ENCODE results near the gene GREB1L. TPM values are rescaled to one million over a fixed set of nuclear protein-coding genes. Genes with fewer than 3 reads are reported as not detected.

The GREB1L gene
- total and polyA plus RNA-seq, 2 of the 13 experiments (the other 11 are each of a cell fraction or from before 2014, with no cell fraction given) = 0.17 to 0.66 TPM

GRCh38 chr18:21468514-21469164 is 226.6 kb downstream of the GREB1L start:
- H3K4me2 ChIP-seq (ENCODE audit: low read depth, low read length) = no peak overlapping the region
- POLR2A ChIA-PET = no interaction called here
- FAIRE-seq = no peak
- no peaks in the 10 kb centered on the region for H3K27me3 ChIP-seq (ENCODE audit: control insufficient read depth in 1 of 2, insufficient read depth in 2 of 2, low read length in 2 of 2)
- H3K9me3 ChIP-seq (ENCODE audit: low read length) = no peaks in the 10 kb centered on the region
- intact Hi-C loops (cut with micrococcal nuclease; ENCODE audit: unreplicated experiment) (no loop called here), in situ Hi-C loops (cut with HindIII; ENCODE audit: extremely low pct_ligation_motif_present, low pct_unique_long_range_greater_than_20kb) (no loop called here)
- CTCF ChIA-PET (ENCODE audit: low intra/inter-chr PET ratio, low total read pairs) = no interaction called here
- ATAC-seq = no peak
- no peak overlapping the region for H2AFZ ChIP-seq (ENCODE audit: low read length)
- DNase-seq (ENCODE audit: low spot score) = no peak
- TF ChIP-seq SYNCRIP (IDR thresholded peaks at IDR 0.05; ENCODE audit: insufficient read depth, low read depth, low read length) = no peak
- TF ChIP-seq WIZ (CRISPR knock-in tag; IDR thresholded peaks at IDR 0.05) = no peak
- TF ChIP-seq NFRKB (IDR thresholded peaks at IDR 0.05) = no peak
- no peak for TF ChIP-seq NCOA1 (CRISPR knock-in tag; IDR thresholded peaks at IDR 0.05)
- no peak for TF ChIP-seq ZNF3 (CRISPR knock-in tag; IDR thresholded peaks at IDR 0.05)
- TF ChIP-seq RNF2 (conservative IDR thresholded peaks at IDR 0.05; ENCODE audit: low read depth) = no peak
- TF ChIP-seq JUND (CRISPR knock-in tag; IDR thresholded peaks at IDR 0.05) = no peak
- TF ChIP-seq ZNF570 (CRISPR knock-in tag; IDR thresholded peaks at IDR 0.05; ENCODE audit: borderline replicate concordance) = no peak
- TF ChIP-seq CENPT (CRISPR knock-in tag; IDR thresholded peaks at IDR 0.05; ENCODE audit: low read depth) = no peak
- H3K9ac ChIP-seq (ENCODE audit: insufficient read depth, low read depth, low read length) = no peak overlapping the region
- WGBS (ENCODE audit: low lambda C conversion rate) = 49% methylated on average over 4 of the region's 4 CpGs
- no peaks in the 10 kb centered on the region for H3K36me3 ChIP-seq (replicated peaks in 1 of 2; ENCODE audit: control insufficient read depth in 1 of 2, insufficient read depth in 2 of 2, low read length in 2 of 2)
- peaks cover 10% of the 10 kb centered on the region for H3K4me1 ChIP-seq (ENCODE audit: insufficient read depth, low read length)
- no peak overlapping the region for H3K4me3 ChIP-seq (replicated peaks in 1 of 3; ENCODE audit: insufficient read depth in 1 of 3, low read depth in 2 of 3, low read length in 3 of 3)
- H3K27ac ChIP-seq (ENCODE audit: extremely low read length, insufficient read depth, low read length) = no peak overlapping the region
- H3K79me2 ChIP-seq (ENCODE audit: insufficient read depth, low read length) = no peaks in the 10 kb centered on the region
- no TSS peak for BruUV-seq (replicated peaks)
- H4K20me1 ChIP-seq (ENCODE audit: insufficient read depth, low read length) = no peaks in the 10 kb centered on the region

- CTCF ChIA-PET (ENCODE audit: low intra/inter-chr PET ratio, low total read pairs) = no interaction called here
- H3K4me3 ChIP-seq (replicated peaks in 1 of 3; ENCODE audit: insufficient read depth in 1 of 3, low read depth in 2 of 3, low read length in 3 of 3) = no peak overlapping the region
- no peak overlapping the region for H3K27ac ChIP-seq (ENCODE audit: extremely low read length, insufficient read depth, low read length)
- FAIRE-seq (no peak), DNase-seq (ENCODE audit: low spot score) (no peak), ATAC-seq (no peak)
- no peak overlapping the region for H3K9ac ChIP-seq (ENCODE audit: insufficient read depth, low read depth, low read length)
- no TSS peak for BruUV-seq (replicated peaks)
- no peaks in the 10 kb centered on the region for H4K20me1 ChIP-seq (ENCODE audit: insufficient read depth, low read length)
- no peaks in the 10 kb centered on the region for H3K79me2 ChIP-seq (ENCODE audit: insufficient read depth, low read length)
- no peak overlapping the region for H3K4me2 ChIP-seq (ENCODE audit: low read depth, low read length)
- peaks cover 10% of the 10 kb centered on the region for H3K4me1 ChIP-seq (ENCODE audit: insufficient read depth, low read length)
- POLR2A ChIA-PET = no interaction called here
- intact Hi-C loops (cut with micrococcal nuclease; ENCODE audit: unreplicated experiment) = no loop called here
- in situ Hi-C loops (cut with HindIII; ENCODE audit: extremely low pct_ligation_motif_present, low pct_unique_long_range_greater_than_20kb) = no loop called here
- H3K9me3 ChIP-seq (ENCODE audit: low read length) = no peaks in the 10 kb centered on the region
- WGBS (ENCODE audit: low lambda C conversion rate) = 85% methylated on average over 2 of the region's 2 CpGs
- no peak overlapping the region for H2AFZ ChIP-seq (ENCODE audit: low read length)
- no peaks in the 10 kb centered on the region for H3K27me3 ChIP-seq (ENCODE audit: control insufficient read depth in 1 of 2, insufficient read depth in 2 of 2, low read length in 2 of 2)
- H3K36me3 ChIP-seq (replicated peaks in 1 of 2; ENCODE audit: control insufficient read depth in 1 of 2, insufficient read depth in 2 of 2, low read length in 2 of 2) = no peaks in the 10 kb centered on the region
- TF ChIP-seq ETS1 (CRISPR knock-in tag; IDR thresholded peaks at IDR 0.05) (no peak), KMT2B (CRISPR knock-in tag; IDR thresholded peaks at IDR 0.05) (no peak), ZNF280B (CRISPR knock-in tag; IDR thresholded peaks at IDR 0.05; ENCODE audit: borderline replicate concordance) (no peak), BATF2 (CRISPR knock-in tag; IDR thresholded peaks at IDR 0.05) (no peak), NFKBIZ (CRISPR knock-in tag; IDR thresholded peaks at IDR 0.05) (no peak), ATF7-NPFF (CRISPR knock-in tag; IDR thresholded peaks at IDR 0.05; ENCODE audit: low read depth) (no peak), TFE3 (CRISPR knock-in tag; IDR thresholded peaks at IDR 0.05) (no peak)
Observed at GRCh38 chr18:21472741-21473140, 230.7 kb downstream of the GREB1L start.

All from HepG2 (cell line).